Lung (tissue), 12 donors: ENCODE results near the gene NRG2. TPM values are rescaled to one million over a fixed set of nuclear protein-coding genes. Genes with fewer than 3 reads are reported as not detected.

Experiments
- ATAC-seq: fragments of 200-7000 bp; cut with Tn5 transposase; one replicate; pipeline ENCODE4 v1.9.1; 2020; ENCODE audit warnings: moderate number of reproducible peaks; ENCODE audit not compliant: insufficient read depth, low FRiP score
- DNase-seq, 3 donors: peaks; one replicate each; pipeline ENCODE4 v3.0.0-alpha.2; 2013 to 2017
- H3K27ac ChIP-seq, 2 donors: one replicate each; pipeline ENCODE4 v1.5.1; 2013; ENCODE audit warnings: mild to moderate bottlenecking in 2 of 2, moderate library complexity in 2 of 2, control low read depth in 1 of 2, inconsistent platforms in 1 of 2, low read depth in 1 of 2, low read length in 1 of 2
- H3K27me3 ChIP-seq, 3 donors: one replicate each; pipeline ENCODE4 v1.5.1; 2013; ENCODE audit warnings: low read length in 2 of 3; ENCODE audit not compliant: control insufficient read depth in 3 of 3, insufficient read depth in 3 of 3
- H3K36me3 ChIP-seq, 4 donors: one replicate each; pipeline ENCODE4 v1.5.1; 2013; ENCODE audit warnings: low read length in 4 of 4, mild to moderate bottlenecking in 1 of 4, moderate library complexity in 1 of 4; ENCODE audit not compliant: control insufficient read depth in 4 of 4, insufficient read depth in 4 of 4
- H3K4me1 ChIP-seq, 5 donors: one replicate each; pipeline ENCODE4 v1.5.1; 2013; ENCODE audit warnings: low read length in 5 of 5, mild to moderate bottlenecking in 2 of 5, moderate library complexity in 1 of 5; ENCODE audit not compliant: control insufficient read depth in 5 of 5, insufficient read depth in 5 of 5
- H3K4me3 ChIP-seq: one replicate; pipeline ENCODE4 v1.5.1; 2013; ENCODE audit warnings: mild to moderate bottlenecking, control low read depth, moderate library complexity
- H3K9ac ChIP-seq, 2 donors: one replicate each; pipeline ENCODE4 v1.5.1; 2013; ENCODE audit warnings: low read length in 2 of 2, control low read depth in 1 of 2; ENCODE audit not compliant: insufficient read depth in 1 of 2
- H3K9me3 ChIP-seq, 4 donors: one replicate each; pipeline ENCODE4 v1.5.1; 2013; ENCODE audit warnings: low read length in 3 of 4, mild to moderate bottlenecking in 1 of 4, moderate library complexity in 1 of 4; ENCODE audit not compliant: control insufficient read depth in 4 of 4, insufficient read depth in 3 of 4
- WGBS, 2 donors: extraction: QIAGEN DNeasy Blood & Tissue Kit; methylation state at CpG; one replicate each; pipeline ENCODE4 v1.1.7; 2013; 5-methylcytosine and 5-hydroxymethylcytosine counted together
- polyA plus RNA-seq, 2 donors: library from polyadenylated mRNA; stranded (reverse); fragments of 200-250 nt; gene quantifications; one replicate each; pipeline ENCODE4 v1.2.1, GENCODE V29; 2013
- total RNA-seq, 2 donors: library from RNA; depleted of rRNA in 1 of 2; stranded (reverse); fragments of >200 nt in 1 of 2; gene quantifications; one replicate each; pipeline ENCODE4 v1.2.1, GENCODE V29; 2014 to 2021
- TF ChIP-seq, protein P1 (sequence below): IDR thresholded peaks from 2 replicates; pipeline ENCODE4 v1.5.1; 2012; ENCODE audit warnings: mild to moderate bottlenecking; ENCODE audit errors: control extremely low read depth, extremely low read depth
- donor health status: control.
- donor health status: control.
- donor health status: Bipolar disorder and iron deficiency.
- donor health status: healthy.
- donor health status: DM: yes; HTN: yes; CAD: no.

The NRG2 gene
- total and polyA plus RNA-seq, 4 donors: 0.41 to 3.0 (median 1.0) TPM

DNA sequence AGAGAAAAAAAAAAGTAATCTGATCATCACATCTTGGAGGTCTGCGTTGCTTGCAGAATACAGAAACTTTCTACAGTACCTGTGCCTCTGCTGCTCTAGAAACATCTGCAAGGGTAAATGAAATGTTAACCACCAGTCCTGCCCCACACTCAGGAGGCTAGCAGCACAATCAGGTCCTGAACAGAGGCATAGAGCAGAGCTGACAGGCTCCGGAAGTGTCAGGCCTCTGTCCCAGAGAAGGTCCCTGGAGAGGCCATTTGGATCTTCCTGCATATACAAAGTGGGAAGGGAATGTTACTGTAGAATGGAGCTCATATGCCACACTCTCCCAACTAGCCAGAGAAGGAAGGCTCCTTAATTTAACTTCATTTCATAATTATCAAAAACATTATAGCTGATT, 7.2 kb downstream of the NRG2 start:
- no peak overlapping the region for H3K9ac ChIP-seq
- H3K36me3 ChIP-seq: no peaks in the 10 kb centered on the region
- WGBS, 2 donors: 72 to 75% methylated on average over 2 of the region's 2 CpGs
- no peaks in the 10 kb centered on the region for H3K9me3 ChIP-seq
- no peak overlapping the region for H3K27ac ChIP-seq
- DNase-seq (no peak), ATAC-seq (no peak)
- peaks cover 0 to 5% (median 0%) of the 10 kb centered on the region in 5 donors for H3K4me1 ChIP-seq
- peaks cover 0 to 28% (median 27%) of the 10 kb centered on the region in 3 donors for H3K27me3 ChIP-seq
- TF ChIP-seq, protein P1, sequence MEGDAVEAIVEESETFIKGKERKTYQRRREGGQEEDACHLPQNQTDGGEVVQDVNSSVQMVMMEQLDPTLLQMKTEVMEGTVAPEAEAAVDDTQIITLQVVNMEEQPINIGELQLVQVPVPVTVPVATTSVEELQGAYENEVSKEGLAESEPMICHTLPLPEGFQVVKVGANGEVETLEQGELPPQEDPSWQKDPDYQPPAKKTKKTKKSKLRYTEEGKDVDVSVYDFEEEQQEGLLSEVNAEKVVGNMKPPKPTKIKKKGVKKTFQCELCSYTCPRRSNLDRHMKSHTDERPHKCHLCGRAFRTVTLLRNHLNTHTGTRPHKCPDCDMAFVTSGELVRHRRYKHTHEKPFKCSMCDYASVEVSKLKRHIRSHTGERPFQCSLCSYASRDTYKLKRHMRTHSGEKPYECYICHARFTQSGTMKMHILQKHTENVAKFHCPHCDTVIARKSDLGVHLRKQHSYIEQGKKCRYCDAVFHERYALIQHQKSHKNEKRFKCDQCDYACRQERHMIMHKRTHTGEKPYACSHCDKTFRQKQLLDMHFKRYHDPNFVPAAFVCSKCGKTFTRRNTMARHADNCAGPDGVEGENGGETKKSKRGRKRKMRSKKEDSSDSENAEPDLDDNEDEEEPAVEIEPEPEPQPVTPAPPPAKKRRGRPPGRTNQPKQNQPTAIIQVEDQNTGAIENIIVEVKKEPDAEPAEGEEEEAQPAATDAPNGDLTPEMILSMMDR: no peak
- H3K4me3 ChIP-seq: no peak overlapping the region

DNA sequence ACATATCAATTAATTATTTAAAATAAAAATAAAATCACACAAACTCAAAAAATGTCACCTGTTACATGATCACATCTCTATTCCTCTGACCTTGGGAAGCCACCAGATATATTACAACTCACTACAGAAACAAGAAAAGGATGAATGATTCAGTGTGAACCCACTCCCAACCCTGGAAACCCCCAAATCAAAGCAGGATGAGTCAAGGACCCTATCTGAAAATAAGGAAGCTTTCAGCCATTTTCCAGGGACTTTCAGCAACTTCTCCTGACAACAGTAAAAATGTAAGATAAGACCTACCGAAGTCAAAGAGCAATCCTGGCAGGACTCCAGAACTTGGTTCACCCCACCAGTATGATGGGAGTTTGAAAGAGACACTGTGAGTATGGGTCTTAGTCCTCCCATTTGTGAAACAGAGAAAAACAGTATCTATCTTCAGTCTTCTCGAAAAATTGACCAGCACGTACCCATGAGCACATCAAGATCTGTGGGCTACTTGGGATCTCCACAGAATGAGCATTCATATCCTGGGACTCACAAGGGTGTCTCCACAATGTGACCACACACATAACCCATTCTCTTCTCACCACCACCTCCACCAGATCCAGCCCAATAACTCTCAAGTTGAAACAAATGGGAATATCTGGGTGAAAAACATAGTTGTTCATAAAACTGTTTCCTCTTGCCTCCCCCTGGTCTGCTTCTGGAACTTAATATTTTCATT, 9.9 kb downstream of the NRG2 start:
- WGBS, 2 donors: 87 to 88% methylated on average over 3 of the region's 3 CpGs
- no peak overlapping the region for H3K9ac ChIP-seq
- H3K27ac ChIP-seq: no peak overlapping the region
- DNase-seq (no peak), ATAC-seq (no peak)
- TF ChIP-seq, protein P1: no peak
- H3K36me3 ChIP-seq: no peaks in the 10 kb centered on the region
- no peaks in the 10 kb centered on the region for H3K4me1 ChIP-seq
- peaks cover 0 to 18% (median 5%) of the 10 kb centered on the region in 3 donors for H3K27me3 ChIP-seq
- no peak overlapping the region for H3K4me3 ChIP-seq
- no peaks in the 10 kb centered on the region for H3K9me3 ChIP-seq

DNA sequence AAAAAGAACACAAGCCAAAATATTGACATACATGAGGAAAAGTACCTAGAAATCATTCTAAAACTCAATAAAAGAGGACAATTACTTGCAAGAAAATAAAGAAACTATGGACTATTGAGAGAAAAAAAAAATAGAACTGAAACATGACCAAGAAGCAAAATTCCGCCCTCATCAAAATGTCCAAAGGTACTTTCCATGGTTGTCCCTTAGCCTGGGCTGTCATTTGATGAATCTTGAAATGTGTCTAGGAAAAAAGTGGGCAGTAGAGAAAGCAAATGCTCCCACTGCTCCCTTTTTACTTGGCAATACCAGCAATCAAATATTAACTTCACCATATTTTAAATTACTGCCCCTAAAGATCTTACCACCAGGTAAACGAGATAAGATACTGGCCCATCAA, 10.8 kb downstream of the NRG2 start:
- no peak for DNase-seq
- Histone ChIP-seq H3K9me3 (no peaks in the 10 kb centered on the region), H3K27me3 (peaks cover 0 to 18% (median 4%) of the 10 kb centered on the region in 3 donors), H3K9ac (no peak overlapping the region), H3K27ac (no peak overlapping the region), H3K4me3 (no peak overlapping the region), H3K4me1 (no peaks in the 10 kb centered on the region), H3K36me3 (no peaks in the 10 kb centered on the region)
- 93 to 97% methylated on average over 2 of the region's 2 CpGs for WGBS, 2 donors
- ATAC-seq: no peak
- TF ChIP-seq, protein P1: no peak

DNA sequence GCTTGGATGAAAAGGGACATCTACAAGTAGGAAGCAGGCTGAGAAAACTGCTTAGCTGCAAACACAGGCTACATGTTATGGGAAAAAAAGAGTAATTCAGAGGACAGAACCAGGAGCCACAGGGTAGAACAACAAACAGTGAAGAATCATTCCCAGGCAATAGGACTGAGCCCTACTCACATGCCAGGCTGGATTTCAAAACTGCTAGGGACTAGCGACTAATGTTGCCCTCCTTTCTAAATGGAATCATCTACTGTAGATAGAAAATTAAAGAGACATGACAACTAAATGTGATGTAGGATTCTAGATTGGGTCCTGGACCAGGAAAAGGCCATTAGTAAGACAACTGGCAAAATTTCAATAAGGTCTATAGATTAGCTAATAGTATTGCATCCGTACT, 15.3 kb downstream of the NRG2 start:
- WGBS, 2 donors: 93 to 96% methylated on average over 2 of the region's 2 CpGs
- Histone ChIP-seq H3K9me3 (no peaks in the 10 kb centered on the region), H3K27me3 (peaks cover 0 to 3% (median 2%) of the 10 kb centered on the region in 3 donors), H3K9ac (no peak overlapping the region), H3K4me1 (no peaks in the 10 kb centered on the region), H3K36me3 (no peaks in the 10 kb centered on the region), H3K27ac (no peak overlapping the region), H3K4me3 (no peak overlapping the region)
- TF ChIP-seq, protein P1: no peak
- ATAC-seq: no peak
- DNase-seq: no peak
